NCI-H2171 (cell line): Measurements from ENCODE around the gene KRT34.
"Not testable (repeated sequence)": the region's sequence is repeated elsewhere in the genome, so short reads cannot be mapped to it uniquely, and the experiment has no call there.

Experiments
- DNase-seq: peaks from one replicate; lab custom pipeline; 2025; lab: John Stamatoyannopoulos, UW

Gene KRT34

GRCh38 chr17:41404024-41404671 lies 22.0 kb upstream of the KRT34 start:
- no peak for DNase-seq

DNA sequence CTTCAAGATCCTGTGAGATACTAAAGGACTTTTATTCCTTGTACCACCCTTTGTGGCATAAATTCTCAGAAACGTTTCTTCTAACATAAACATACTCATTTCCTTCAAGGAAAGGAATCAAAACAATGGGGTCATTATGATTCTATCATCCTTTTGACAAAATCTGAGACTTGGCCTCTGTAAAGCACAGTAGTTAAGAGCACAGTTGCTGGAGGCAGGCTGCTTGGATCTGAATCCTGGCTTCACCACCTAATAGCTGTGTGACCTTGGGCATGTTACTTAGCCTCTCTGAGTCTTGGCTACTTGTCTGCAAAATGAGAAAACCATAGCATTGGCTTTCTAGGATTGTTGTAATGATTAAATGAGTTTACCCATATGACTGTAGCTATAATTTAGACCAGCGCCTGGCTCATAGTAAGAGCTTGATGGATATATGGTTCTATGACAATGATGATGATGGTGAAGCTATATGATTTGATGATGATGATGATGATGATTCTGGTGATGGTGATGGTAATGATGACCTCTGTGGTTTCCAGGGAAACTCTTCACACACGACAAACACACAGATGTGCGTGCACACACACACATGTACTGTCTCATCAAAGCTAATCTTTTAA lies 21.4 kb upstream of the KRT34 start:
- DNase-seq: no peak

DNA sequence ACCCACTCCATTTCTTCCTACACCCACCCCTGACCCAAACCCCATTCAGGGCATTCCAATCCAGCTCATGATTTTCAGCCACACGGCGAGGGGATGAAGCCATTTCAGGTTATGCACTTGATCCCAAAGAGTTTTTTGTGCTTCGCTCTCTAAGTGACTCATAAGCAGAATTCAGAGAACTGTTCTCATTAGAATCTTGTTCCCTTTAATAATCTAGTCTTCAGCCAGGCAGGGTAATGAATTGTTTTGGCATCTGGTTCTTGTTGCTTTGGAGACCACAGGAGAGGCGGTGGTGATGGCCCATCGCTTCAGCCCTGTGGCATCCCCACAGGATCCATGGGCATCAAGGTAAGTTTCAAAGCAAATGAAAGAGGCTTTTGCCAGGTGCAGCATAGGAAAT lies 20.1 kb upstream of the KRT34 start:
- DNase-seq: no peak

DNA sequence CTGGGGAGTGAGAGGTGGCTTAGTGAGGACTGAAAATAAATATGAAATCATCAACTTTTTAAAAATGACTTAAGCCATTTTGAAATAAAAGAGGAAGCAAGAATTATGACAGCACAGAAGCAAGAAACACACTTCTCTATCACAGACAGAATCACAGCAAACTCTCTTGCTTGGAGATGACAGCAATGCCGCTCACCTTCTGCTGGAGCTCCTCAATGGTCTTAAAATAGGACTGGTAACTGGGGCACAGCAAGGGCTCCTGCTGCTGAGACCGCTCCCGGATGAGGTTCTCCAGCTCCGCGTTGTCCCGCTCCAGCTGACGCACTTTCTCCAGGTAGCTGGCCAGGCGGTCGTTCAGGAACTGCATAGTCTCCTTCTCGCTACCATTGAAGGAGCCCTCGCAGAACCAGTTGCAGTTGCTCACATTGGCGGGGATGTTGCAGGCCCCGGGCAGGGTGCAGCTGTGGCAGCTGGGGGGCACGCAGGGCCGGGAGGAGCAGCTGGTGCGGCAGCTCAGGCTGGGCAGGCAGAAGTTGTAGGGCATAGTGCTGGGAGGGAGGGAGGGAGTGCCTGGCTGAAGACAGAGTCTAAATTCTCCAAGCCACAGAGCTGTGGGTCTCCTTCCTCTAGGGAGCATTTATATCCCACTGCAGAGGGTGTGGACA lies 15.0 kb upstream of the KRT34 start, which contains the start of gene KRT31:
Gene KRT31 (minus strand): TSS at position 613 of the 665 bp plus-strand sequence. CDS start 69 bp downstream, at position 544.
- DNase-seq: no peak

GRCh38 chr17:41396340-41396739 lies 14.2 kb upstream of the KRT34 start:
- no peak for DNase-seq

DNA sequence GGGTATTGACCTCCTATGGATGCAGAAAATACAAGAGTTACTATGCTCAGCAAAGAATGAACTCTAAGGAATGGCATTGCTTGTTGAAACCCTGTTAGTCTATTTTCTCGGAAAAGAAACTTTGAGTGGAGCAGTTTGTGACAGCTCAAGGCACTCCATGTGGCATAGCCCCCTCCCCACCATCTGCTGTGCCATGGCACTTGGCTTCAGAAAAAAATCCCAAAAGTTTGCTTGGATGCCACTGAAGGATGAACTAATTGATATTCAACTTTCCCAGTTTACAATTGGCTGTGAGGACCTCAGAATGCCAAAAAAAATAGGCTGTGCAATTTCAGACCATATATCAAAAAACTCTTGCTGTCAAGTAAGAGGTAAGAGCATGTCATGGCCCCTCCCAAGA lies 13.5 kb upstream of the KRT34 start:
- DNase-seq: no peak

GRCh38 chr17:41395044-41395443 lies 12.9 kb upstream of the KRT34 start:
- DNase-seq: not testable (repeated sequence)

GRCh38 chr17:41394254-41394996 lies 12.3 kb upstream of the KRT34 start:
- no peak for DNase-seq

- DNase-seq: no peak
Measured at GRCh38 chr17:41393826-41394225, 11.7 kb upstream of the KRT34 start.

DNA sequence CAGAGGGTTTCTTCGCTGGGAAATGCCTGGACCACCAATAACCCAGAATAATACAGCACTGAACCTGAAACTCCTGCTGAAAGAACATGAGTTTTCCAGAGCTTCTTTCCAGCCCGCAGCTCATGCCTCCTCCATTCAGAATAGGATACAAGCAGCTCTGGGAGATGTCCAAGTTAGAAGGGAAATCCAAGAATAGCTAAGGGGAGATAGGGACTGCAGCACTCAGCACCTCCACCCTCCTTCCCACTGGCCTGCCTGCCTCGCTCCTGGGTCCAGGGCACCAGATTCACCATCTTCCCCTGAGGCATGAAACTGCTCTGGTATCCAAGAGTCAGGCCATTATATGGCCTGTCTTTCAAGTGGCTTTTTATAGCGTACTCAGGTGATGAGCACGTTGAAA lies 11.2 kb upstream of the KRT34 start:
- DNase-seq: no peak

DNA sequence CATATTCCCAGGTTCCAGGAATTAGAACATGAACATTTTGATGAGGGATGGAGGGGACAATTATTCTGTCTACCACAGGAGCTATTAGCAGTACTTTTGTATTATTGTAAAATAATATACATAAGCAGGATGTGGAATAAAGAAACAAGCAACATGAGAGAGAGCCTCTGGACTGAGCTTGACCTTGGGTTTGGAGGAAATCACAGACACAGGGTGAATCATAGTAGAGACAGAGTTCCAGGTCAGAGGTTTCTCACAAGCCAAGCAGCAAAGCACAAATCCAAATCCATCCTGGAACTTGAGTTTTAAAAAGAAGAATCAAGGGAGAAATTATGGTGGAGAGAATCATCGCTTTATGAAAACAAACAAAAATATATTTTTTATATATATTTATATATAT lies 10.2 kb upstream of the KRT34 start:
- no peak for DNase-seq

DNA sequence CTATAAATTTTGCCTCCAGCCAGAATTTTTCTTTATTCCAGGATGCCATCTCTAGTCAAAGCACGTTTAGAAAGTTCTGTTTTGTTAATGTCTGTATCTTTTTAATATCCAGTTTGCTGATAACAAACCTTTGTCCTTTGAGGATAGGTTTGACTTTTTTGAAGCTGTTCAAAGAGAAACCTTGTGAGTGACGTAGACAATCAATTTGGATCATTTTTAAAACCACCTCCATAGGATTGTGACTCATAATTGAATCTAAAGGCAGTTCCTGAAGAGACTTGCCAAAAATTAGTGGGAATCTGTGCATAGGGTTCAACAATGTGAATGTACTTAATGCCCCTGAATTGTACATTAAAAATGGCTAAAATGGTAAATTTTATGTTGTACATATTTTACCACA lies 9.4 kb upstream of the KRT34 start:
- DNase-seq: no peak

GRCh38 chr17:41390411-41390938 lies 8.4 kb upstream of the KRT34 start:
- no peak for DNase-seq

DNA sequence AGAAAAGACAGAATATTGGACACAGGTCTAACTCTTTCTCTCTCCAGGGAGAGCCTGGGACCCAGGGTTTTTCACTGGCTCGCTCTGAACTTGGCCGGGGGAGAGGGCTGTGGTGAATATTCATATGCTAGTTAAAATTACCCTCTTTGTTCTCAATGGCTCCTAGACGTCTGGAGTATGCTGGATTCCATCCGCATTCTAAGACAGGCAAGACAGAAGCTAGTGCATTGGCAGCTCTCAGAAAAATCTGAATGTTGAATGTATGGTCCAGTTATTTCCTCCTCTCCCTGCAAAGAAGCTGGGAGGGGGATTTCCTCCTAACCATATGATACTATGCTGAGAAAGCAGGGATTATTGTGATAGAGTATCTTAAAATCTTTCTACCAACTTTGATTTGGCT lies 5.6 kb upstream of the KRT34 start:
- no peak for DNase-seq

- no peak for DNase-seq
Measured at GRCh38 chr17:41386227-41386626, 4.1 kb upstream of the KRT34 start.

GRCh38 chr17:41383690-41384089 lies 1.6 kb upstream of the KRT34 start:
- no peak for DNase-seq

DNA sequence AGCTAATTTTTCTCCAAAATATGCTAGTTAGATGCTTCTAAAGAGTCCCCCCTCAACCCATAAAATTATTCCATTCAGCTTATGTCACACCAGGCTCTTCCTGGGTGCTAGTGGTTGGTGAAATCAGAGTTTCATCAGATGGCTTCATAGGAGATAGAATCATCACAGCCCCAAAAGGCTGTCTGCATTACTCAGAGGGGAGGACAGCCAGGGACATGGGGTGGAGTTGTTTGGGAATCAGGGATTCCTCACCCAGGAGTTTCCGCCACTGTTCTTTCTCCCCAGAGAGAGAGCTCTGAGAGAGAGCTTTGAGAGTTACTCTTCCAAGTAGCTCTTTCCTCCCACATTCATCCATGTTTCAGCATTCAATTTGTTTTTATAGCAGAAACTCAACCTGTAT lies 288 bp upstream of the KRT34 start:
- no peak for DNase-seq

DNA sequence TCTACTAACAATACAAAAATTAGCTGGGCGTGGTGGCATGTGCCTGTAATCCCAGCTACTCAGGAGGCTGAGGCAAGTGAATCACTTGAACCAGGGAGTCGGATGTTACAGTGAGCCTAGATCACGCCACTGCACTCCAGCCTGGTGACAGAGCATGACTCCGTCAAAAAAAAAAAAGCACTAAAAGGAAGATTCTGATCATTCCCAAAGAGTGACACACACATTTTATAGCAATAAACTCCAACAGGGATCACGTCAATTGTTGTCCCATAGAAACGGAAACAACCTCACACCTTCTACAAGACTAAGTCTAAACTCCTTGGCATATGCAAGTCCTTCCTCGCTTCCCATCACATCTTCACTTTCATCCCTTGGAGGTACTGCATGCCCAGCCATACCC lies 2.0 kb downstream of the KRT34 start:
- not testable (repeated sequence) for DNase-seq

DNA sequence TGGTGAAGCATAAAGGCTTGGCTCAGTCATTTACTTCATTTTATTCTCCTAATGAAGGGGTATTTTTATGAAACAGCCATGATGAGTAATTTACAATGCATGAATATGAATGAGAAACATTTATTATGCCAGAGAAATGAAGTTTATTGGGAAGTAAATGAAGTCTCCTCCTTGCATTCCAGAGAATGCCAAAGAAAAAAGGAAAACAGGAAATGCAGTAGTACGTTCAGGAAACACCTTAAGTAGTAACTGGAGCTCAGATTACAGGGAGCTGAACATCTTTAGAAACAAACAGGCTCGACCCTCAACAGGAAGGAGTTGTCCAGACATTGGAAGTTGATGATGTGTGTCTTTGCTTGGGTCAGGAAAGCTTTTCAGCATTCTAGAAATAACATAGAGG lies 4.6 kb downstream of the KRT34 start:
- DNase-seq: no peak

DNA sequence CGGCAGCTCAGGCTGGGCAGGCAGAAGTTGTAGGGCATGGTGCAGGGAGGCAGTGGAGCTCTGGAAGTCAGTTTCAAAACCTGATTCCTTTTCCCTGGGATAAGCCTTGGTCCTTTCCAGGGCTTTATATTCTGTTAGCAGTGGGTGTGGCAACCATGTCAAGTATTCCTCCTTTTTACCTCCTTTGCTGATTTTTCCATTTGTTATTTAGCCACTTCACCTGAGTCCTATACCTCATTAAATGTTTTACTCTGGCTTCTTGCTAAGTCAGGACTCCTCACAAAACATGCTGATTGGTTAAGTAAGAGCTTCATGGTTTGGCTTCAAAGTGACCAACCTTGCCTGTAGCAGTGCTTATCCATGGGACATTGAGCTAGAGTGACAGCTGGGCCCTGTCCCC lies 12.4 kb downstream of the KRT34 start, which contains the start of gene KRT33B:
Gene KRT33B (minus strand): TSS at position 101 of the 400 bp plus-strand sequence. CDS start 63 bp downstream, at position 38.
- DNase-seq: no peak

DNA sequence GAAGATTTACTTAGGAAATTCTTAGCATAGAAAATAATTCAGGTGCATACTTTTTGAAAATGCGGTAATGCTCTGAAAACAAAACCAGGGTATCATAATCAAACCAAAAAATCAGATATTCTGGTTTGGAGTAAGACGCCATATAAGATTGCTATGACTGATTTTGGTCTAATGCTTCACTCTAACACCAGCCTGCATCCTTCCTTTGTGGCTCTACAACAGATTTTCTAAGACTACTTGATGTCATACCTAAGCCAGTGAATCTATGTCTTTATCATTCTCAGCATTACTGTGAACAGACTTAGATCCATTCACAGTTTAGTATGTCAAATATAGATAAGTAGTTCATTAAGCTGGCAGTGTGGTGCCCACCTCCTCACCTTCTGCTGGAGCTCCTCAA lies 13.1 kb downstream of the KRT34 start:
- no peak for DNase-seq

- no peak for DNase-seq
Measured at GRCh38 chr17:41367426-41368075, 14.6 kb downstream of the KRT34 start.
